ENCODE measurements around the gene LCN9.

GRCh38 chr9:135648494-135649410 is 14.4 kb upstream of the LCN9 start:
- TF ChIP-seq POLR2A (IDR thresholded peaks at IDR 0.05; ENCODE audit: low read depth, low read length) (no peak), POLR2AphosphoS5 (IDR thresholded peaks at IDR 0.05; ENCODE audit: low read depth, low read length) (no peak)
